ENCODE measurements around the gene ZNF335.
"Not testable (repeated sequence)": the region's sequence is repeated elsewhere in the genome, so short reads cannot be mapped to it uniquely, and the experiment has no call there.

DNA sequence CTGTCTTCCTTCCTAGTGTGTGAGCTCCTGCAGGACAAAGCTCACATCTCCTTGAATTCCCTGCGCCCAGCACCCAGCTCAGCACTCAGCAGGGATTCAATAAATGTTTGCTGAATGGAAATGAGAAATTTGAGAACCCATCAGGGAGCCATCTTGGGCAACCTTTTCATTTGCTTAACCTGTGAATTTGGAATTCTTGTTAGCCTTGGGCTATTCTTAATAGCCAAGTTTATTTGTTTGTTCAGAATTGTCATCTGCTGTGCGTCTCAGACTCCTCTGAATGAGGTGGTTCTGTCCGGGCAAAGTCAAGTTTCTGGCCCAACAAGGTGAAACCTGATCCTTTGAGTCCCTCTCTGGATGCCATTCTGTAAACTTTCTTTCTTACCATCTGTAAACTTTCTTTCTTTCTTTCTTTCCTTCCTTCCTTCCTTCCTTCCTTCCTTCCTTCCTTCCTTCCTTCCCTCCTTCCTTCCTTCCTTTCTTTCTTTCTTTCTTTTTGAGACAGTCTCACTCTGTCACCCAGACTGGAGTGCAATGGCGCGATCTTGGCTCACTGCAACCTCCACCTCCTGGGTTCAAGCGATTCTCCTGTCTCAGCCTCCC lies 23.6 kb upstream of the ZNF335 start:
- TF ChIP-seq POLR2AphosphoS5 (IDR thresholded peaks at IDR 0.05; ENCODE audit: low read depth, low read length); POLR2A (IDR thresholded peaks at IDR 0.05; ENCODE audit: low read depth, low read length); TAF1 (IDR thresholded peaks at IDR 0.05; ENCODE audit: low read depth, low read length); PAX5 (IDR thresholded peaks at IDR 0.05; ENCODE audit: insufficient read depth, low read length, severe bottlenecking): not testable (repeated sequence)
